DND-41 (cell line): Measurements from ENCODE around the gene TMEM134.

Experiments used
- ATAC-seq: fragments of 200-7000 bp; cut with Tn5 transposase; 3 replicates; pipeline ENCODE4 v1.9.1; 2021; ENCODE audit warnings: low read depth; ENCODE audit not compliant: insufficient read depth
- DNase-seq: peaks from one replicate; pipeline ENCODE4 v3.0.0-alpha.2; 2020
- H2AFZ ChIP-seq: 2 replicates; pipeline ENCODE4 v1.6.0; 2012; ENCODE audit warnings: low read depth, low read length
- H3K27ac ChIP-seq: 2 replicates; pipeline ENCODE4 v1.5.1; 2012; ENCODE audit warnings: low read length, inconsistent platforms
- H3K27me3 ChIP-seq: fragments of 200-600 bp; sonication (generic); 2 replicates; pipeline ENCODE4 v1.6.0; 2012; ENCODE audit warnings: low read length, mild to moderate bottlenecking, inconsistent platforms; ENCODE audit not compliant: insufficient read depth, poor library complexity
- H3K36me3 ChIP-seq: 2 replicates; pipeline ENCODE4 v1.5.1; 2012; ENCODE audit warnings: low read length, inconsistent platforms; ENCODE audit not compliant: insufficient read depth
- H3K4me1 ChIP-seq: 2 replicates; pipeline ENCODE4 v1.5.1; 2012; ENCODE audit warnings: mild to moderate bottlenecking, low read length; ENCODE audit not compliant: insufficient read depth
- H3K4me2 ChIP-seq: 2 replicates; pipeline ENCODE4 v1.6.0; 2012; ENCODE audit warnings: mild to moderate bottlenecking, moderate library complexity, low read length, inconsistent platforms; ENCODE audit not compliant: insufficient read depth
- H3K4me3 ChIP-seq, 2 experiments: fragments of 200-600 bp in 1 of 2; shearing (Covaris generic) in 1 of 2; 2 replicates each; pipeline ENCODE4 v1.5.1; 2012 to 2016; ENCODE audit warnings: inconsistent platforms in 2 of 2, low read length in 2 of 2, mild to moderate bottlenecking in 2 of 2, low read depth in 1 of 2, moderate library complexity in 1 of 2
- H3K79me2 ChIP-seq: 2 replicates; pipeline ENCODE4 v1.6.0; 2012; ENCODE audit warnings: low read length, inconsistent platforms; ENCODE audit not compliant: insufficient read depth
- H3K9ac ChIP-seq: 2 replicates; pipeline ENCODE4 v1.6.0; 2012; ENCODE audit warnings: low read depth, mild to moderate bottlenecking, inconsistent platforms, low read length, moderate library complexity
- H3K9me3 ChIP-seq: 2 replicates; pipeline ENCODE4 v1.5.1; 2012; ENCODE audit warnings: low read length, moderate library complexity, mild to moderate bottlenecking, inconsistent platforms; ENCODE audit not compliant: insufficient read depth, severe bottlenecking
- H4K20me1 ChIP-seq: 2 replicates; pipeline ENCODE4 v1.6.0; 2012; ENCODE audit warnings: low read length; ENCODE audit not compliant: insufficient read depth
- CTCF ChIP-seq: IDR thresholded peaks from 2 replicates; pipeline ENCODE4 v1.5.1; 2012; ENCODE audit warnings: borderline replicate concordance, low read length, moderate library complexity, mild to moderate bottlenecking; ENCODE audit not compliant: poor library complexity, severe bottlenecking; ENCODE audit errors: extremely low read depth
- EZH2 ChIP-seq: IDR thresholded peaks from 3 replicates; pipeline ENCODE4 v1.6.1; 2012; ENCODE audit warnings: borderline replicate concordance, low read depth, mild to moderate bottlenecking, moderate library complexity, low read length, inconsistent platforms; ENCODE audit not compliant: severe bottlenecking

Gene TMEM134

GRCh38 chr11:67415501-67416304 is 53.3 kb downstream of the TMEM134 start, which contains the start of gene CARNS1:
Gene CARNS1, plus strand, starts transcription at chr11:67415678. Its CDS starts 522 bp downstream, at chr11:67416200.
- peak within 1 kb of the TSS; percentile 95 for H3K4me2 ChIP-seq
- no peak for DNase-seq
- peak within 1 kb of the TSS; percentile 91 for H3K9ac ChIP-seq
- H3K79me2 ChIP-seq = peaks cover 35% of the 10 kb centered on the region
- no peak within 1 kb of the TSS for H2AFZ ChIP-seq
- H3K36me3 ChIP-seq = peaks cover 6% of the 10 kb centered on the region; the same call in 1 of the 2 replicates
- H4K20me1 ChIP-seq = no peaks in the 10 kb centered on the region
- peak within 1 kb of the TSS; percentile 93 for H3K27ac ChIP-seq
- H3K4me3 ChIP-seq = peak within 1 kb of the TSS in 1 of 2 experiments; percentile 44; a peak in 1 of 4 replicates
- TF ChIP-seq CTCF (no peak), EZH2 (no peak)
- peaks cover 75% of the 10 kb centered on the region for H3K4me1 ChIP-seq
- no peaks in the 10 kb centered on the region for H3K9me3 ChIP-seq
- H3K27me3 ChIP-seq = no peaks in the 10 kb centered on the region
- no peak for ATAC-seq

- Histone ChIP-seq H4K20me1 (no peaks in the 10 kb centered on the region), H3K27me3 (no peaks in the 10 kb centered on the region), H3K36me3 (no peaks in the 10 kb centered on the region; the same call in 1 of the 2 replicates), H3K4me1 (peaks cover 77% of the 10 kb centered on the region), H3K4me3 (no peak overlapping the region), H3K9me3 (no peaks in the 10 kb centered on the region), H3K9ac (peak overlapping the region; percentile 20; the same call in 1 of the 2 replicates), H3K4me2 (no peak overlapping the region), H3K79me2 (peaks cover 16% of the 10 kb centered on the region), H3K27ac (peak overlapping the region; percentile 64), H2AFZ (no peak overlapping the region)
- TF ChIP-seq EZH2 (no peak), CTCF (no peak)
- ATAC-seq = no peak
- peak; percentile 52 for DNase-seq
Observed at GRCh38 chr11:67413266-67413849, 55.7 kb downstream of the TMEM134 start.

GRCh38 chr11:67412495-67413179 is 56.4 kb downstream of the TMEM134 start:
- H2AFZ ChIP-seq = no peak overlapping the region
- DNase-seq (peak; percentile 17), ATAC-seq (no peak)
- TF ChIP-seq CTCF = no peak
- no peak for TF ChIP-seq EZH2
- peak overlapping the region; percentile 20; the same call in 1 of the 2 replicates for H3K9ac ChIP-seq
- peaks cover 17% of the 10 kb centered on the region for H3K79me2 ChIP-seq
- H3K4me1 ChIP-seq = peaks cover 77% of the 10 kb centered on the region
- peak overlapping the region; percentile 64 for H3K27ac ChIP-seq
- no peaks in the 10 kb centered on the region for H4K20me1 ChIP-seq
- H3K4me3 ChIP-seq = no peak overlapping the region
- H3K36me3 ChIP-seq = peaks cover 4% of the 10 kb centered on the region; the same call in 1 of the 2 replicates
- no peaks in the 10 kb centered on the region for H3K27me3 ChIP-seq
- H3K4me2 ChIP-seq = no peak overlapping the region
- no peaks in the 10 kb centered on the region for H3K9me3 ChIP-seq
